Vagina (tissue), 2 donors: ENCODE data around the gene GLI3.

Experiments used
- POLR2AphosphoS5 ChIP-seq, 2 donors: sonication (generic); formaldehyde crosslinking; IDR thresholded peaks; one replicate each; pipeline ENCODE4 v1.9.0; 2017; ENCODE audit warnings: antibody characterized with exemption in 2 of 2, mild to moderate bottlenecking in 2 of 2, low read depth in 1 of 2; ENCODE audit not compliant: insufficient read depth in 1 of 2
- TF ChIP-seq, protein P1 (sequence below), 3 experiments: fragments of 450-650 bp in 2 of 3; fragments of 200-600 bp in 1 of 3; sonication (generic) in 1 of 3; IDR thresholded peaks; one replicate each; pipeline ENCODE4 v1.5.1; 2017 to 2019; ENCODE audit warnings: antibody characterized with exemption in 3 of 3, mild to moderate bottlenecking in 2 of 3, moderate library complexity in 2 of 3

GRCh38 chr7:41942468-41943093 is 294.4 kb downstream of the GLI3 start:
- peak in 1 of 2 donors; percentile 32 for TF ChIP-seq POLR2AphosphoS5 (IDR thresholded peaks at IDR 0.05; ENCODE audit: insufficient read depth in 1 of 2, low read depth in 1 of 2)
- TF ChIP-seq, protein P1, sequence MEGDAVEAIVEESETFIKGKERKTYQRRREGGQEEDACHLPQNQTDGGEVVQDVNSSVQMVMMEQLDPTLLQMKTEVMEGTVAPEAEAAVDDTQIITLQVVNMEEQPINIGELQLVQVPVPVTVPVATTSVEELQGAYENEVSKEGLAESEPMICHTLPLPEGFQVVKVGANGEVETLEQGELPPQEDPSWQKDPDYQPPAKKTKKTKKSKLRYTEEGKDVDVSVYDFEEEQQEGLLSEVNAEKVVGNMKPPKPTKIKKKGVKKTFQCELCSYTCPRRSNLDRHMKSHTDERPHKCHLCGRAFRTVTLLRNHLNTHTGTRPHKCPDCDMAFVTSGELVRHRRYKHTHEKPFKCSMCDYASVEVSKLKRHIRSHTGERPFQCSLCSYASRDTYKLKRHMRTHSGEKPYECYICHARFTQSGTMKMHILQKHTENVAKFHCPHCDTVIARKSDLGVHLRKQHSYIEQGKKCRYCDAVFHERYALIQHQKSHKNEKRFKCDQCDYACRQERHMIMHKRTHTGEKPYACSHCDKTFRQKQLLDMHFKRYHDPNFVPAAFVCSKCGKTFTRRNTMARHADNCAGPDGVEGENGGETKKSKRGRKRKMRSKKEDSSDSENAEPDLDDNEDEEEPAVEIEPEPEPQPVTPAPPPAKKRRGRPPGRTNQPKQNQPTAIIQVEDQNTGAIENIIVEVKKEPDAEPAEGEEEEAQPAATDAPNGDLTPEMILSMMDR (IDR thresholded peaks at IDR 0.05): no peak
